BE2C (cell line): ENCODE results near the gene DOCK9.

ENCODE experiments used
- DNase-seq: peaks from one replicate; pipeline ENCODE4 v3.0.0-alpha.2; 2020
- H3K27me3 ChIP-seq: fragments of 250-450 bp; sonication (Bioruptor Pico); 2 replicates; pipeline ENCODE4 v1.5.1; 2020; ENCODE audit warnings: mild to moderate bottlenecking
- H3K36me3 ChIP-seq: fragments of 250-450 bp; sonication (Bioruptor Pico); 2 replicates; pipeline ENCODE4 v1.5.1; 2020; ENCODE audit warnings: mild to moderate bottlenecking
- H3K4me1 ChIP-seq: fragments of 250-450 bp; sonication (Bioruptor Pico); 2 replicates; pipeline ENCODE4 v1.5.1; 2020
- H3K4me3 ChIP-seq: 2 replicates; pipeline ENCODE4 v1.5.1; 2011; ENCODE audit warnings: low read depth, low read length
- H3K9me3 ChIP-seq: fragments of 250-450 bp; sonication (Bioruptor Pico); 2 replicates; pipeline ENCODE4 v1.5.1; 2020
- TF ChIP-seq, protein P1 (sequence below): IDR thresholded peaks from 2 replicates; pipeline ENCODE4 v1.5.1; 2012; ENCODE audit warnings: mild to moderate bottlenecking, low read depth, low read length

Gene DOCK9

GRCh38 chr13:98939660-98940191, 38.1 kb downstream of the DOCK9 start:
- H3K9me3 ChIP-seq: no peaks in the 10 kb centered on the region
- H3K4me3 ChIP-seq: no peak overlapping the region
- no peaks in the 10 kb centered on the region for H3K4me1 ChIP-seq
- H3K27me3 ChIP-seq: 0 out of 2 replicates have a peak, but pooled peaks cover under 1% of the 10 kb centered on the region
- DNase-seq: no peak
- TF ChIP-seq, protein P1, sequence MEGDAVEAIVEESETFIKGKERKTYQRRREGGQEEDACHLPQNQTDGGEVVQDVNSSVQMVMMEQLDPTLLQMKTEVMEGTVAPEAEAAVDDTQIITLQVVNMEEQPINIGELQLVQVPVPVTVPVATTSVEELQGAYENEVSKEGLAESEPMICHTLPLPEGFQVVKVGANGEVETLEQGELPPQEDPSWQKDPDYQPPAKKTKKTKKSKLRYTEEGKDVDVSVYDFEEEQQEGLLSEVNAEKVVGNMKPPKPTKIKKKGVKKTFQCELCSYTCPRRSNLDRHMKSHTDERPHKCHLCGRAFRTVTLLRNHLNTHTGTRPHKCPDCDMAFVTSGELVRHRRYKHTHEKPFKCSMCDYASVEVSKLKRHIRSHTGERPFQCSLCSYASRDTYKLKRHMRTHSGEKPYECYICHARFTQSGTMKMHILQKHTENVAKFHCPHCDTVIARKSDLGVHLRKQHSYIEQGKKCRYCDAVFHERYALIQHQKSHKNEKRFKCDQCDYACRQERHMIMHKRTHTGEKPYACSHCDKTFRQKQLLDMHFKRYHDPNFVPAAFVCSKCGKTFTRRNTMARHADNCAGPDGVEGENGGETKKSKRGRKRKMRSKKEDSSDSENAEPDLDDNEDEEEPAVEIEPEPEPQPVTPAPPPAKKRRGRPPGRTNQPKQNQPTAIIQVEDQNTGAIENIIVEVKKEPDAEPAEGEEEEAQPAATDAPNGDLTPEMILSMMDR: no peak
- H3K36me3 ChIP-seq: no peaks in the 10 kb centered on the region; the same call in 1 of the 2 replicates

DNA sequence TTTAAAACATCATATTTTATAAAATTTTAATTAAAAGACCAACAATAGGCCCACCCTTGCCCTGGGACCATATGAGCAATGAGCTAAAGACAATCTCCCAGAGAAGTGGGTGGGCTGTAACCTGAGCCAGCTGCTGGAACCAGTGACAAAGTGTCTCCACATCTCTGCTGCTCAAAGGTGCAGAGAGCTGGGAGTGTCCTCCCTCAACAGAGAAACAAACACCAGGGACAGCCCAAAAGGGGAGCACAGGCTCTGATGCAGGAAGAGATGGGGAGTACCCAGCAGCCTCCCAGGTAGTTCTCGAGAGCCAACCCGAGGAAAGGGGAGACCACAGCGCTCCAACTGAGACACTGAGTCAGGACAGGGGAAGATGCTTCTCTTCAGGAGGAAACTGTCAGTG, 39.1 kb downstream of the DOCK9 start:
- H3K4me1 ChIP-seq: no peaks in the 10 kb centered on the region
- no peaks in the 10 kb centered on the region for H3K9me3 ChIP-seq
- H3K4me3 ChIP-seq: no peak overlapping the region
- no peaks in the 10 kb centered on the region; the same call in 1 of the 2 replicates for H3K36me3 ChIP-seq
- 0 out of 2 replicates have a peak, but pooled peaks cover 3% of the 10 kb centered on the region for H3K27me3 ChIP-seq
- TF ChIP-seq, protein P1: no peak
- DNase-seq: no peak

GRCh38 chr13:98937911-98938381, 39.9 kb downstream of the DOCK9 start:
- H3K27me3 ChIP-seq: 0 out of 2 replicates have a peak, but pooled peaks cover 3% of the 10 kb centered on the region

DNA sequence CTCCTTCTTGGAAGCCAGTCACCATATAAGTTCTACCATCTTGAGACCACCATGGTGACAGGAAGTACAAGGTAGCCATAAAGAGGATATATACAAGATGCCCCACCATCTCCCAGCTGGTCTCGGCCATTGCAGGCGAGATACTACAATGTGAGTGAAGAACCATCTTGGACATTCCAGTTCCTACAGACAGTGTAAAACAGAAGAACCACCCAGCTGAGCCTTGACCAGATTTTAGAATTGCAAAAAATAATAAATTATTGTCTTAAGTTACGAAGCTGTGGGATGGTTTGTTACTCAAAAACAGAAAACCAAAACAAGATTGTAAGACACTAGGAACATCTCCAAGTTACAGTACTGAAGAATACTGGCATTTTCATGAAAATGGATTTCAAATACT, 43.6 kb downstream of the DOCK9 start:
- TF ChIP-seq, protein P1: no peak
- H3K36me3 ChIP-seq: no peaks in the 10 kb centered on the region; the same call in 1 of the 2 replicates
- no peak overlapping the region for H3K4me3 ChIP-seq
- H3K4me1 ChIP-seq: no peaks in the 10 kb centered on the region
- no peak for DNase-seq
- H3K27me3 ChIP-seq: peaks cover 8% of the 10 kb centered on the region
- H3K9me3 ChIP-seq: no peaks in the 10 kb centered on the region

More at GRCh38 chr13:98937911-98938381, 39.9 kb downstream of the DOCK9 start:
- Histone ChIP-seq H3K4me1 (no peaks in the 10 kb centered on the region), H3K36me3 (no peaks in the 10 kb centered on the region; the same call in 1 of the 2 replicates), H3K4me3 (no peak overlapping the region), H3K9me3 (no peaks in the 10 kb centered on the region)
- TF ChIP-seq, protein P1: no peak
- no peak for DNase-seq

- H3K27me3 ChIP-seq: peaks cover 8% of the 10 kb centered on the region
- no peak overlapping the region for H3K4me3 ChIP-seq
- H3K9me3 ChIP-seq: no peaks in the 10 kb centered on the region
- TF ChIP-seq, protein P1: no peak
- no peak for DNase-seq
- no peaks in the 10 kb centered on the region for H3K4me1 ChIP-seq
- no peaks in the 10 kb centered on the region; the same call in 1 of the 2 replicates for H3K36me3 ChIP-seq
Measured at GRCh38 chr13:98930151-98930591, 47.7 kb downstream of the DOCK9 start.
